T-helper 1 cell treated with Interleukin-12 subunit alpha and Interleukin-12 subunit beta and Interleukin-4 antibody, amounts not matched to agents 30 μg/mL and 1 μg/mL, for 36 hours (primary cell): ENCODE data around the gene MCC.

Source experiments
- H3K27ac Mint-ChIP-seq: one replicate; pipeline ENCODE4 v1.8.0; 2021; ENCODE audit warnings: mild to moderate bottlenecking, mixed read lengths
- H3K27me3 Mint-ChIP-seq: one replicate; pipeline ENCODE4 v1.8.0; 2021; ENCODE audit warnings: low read depth, mixed read lengths
- H3K36me3 Mint-ChIP-seq: one replicate; pipeline ENCODE4 v1.8.0; 2021; ENCODE audit warnings: low read depth, mixed read lengths
- H3K4me1 Mint-ChIP-seq: one replicate; pipeline ENCODE4 v1.8.0; 2021; ENCODE audit warnings: low read depth, mixed read lengths
- H3K4me3 Mint-ChIP-seq: one replicate; pipeline ENCODE4 v1.8.0; 2021; ENCODE audit warnings: mild to moderate bottlenecking, moderate library complexity, mixed read lengths
- H3K9me3 Mint-ChIP-seq: one replicate; pipeline ENCODE4 v1.8.0; 2021; ENCODE audit warnings: mixed read lengths

MCC gene

GRCh38 chr5:113265190-113265589 is 223.1 kb downstream of the MCC start:
- Mint-ChIP-seq H3K9me3 (no peaks in the 10 kb centered on the region), H3K4me1 (no peaks in the 10 kb centered on the region), H3K36me3 (no peaks in the 10 kb centered on the region), H3K4me3 (no peak overlapping the region), H3K27ac (no peak overlapping the region), H3K27me3 (peaks cover 11% of the 10 kb centered on the region)

DNA sequence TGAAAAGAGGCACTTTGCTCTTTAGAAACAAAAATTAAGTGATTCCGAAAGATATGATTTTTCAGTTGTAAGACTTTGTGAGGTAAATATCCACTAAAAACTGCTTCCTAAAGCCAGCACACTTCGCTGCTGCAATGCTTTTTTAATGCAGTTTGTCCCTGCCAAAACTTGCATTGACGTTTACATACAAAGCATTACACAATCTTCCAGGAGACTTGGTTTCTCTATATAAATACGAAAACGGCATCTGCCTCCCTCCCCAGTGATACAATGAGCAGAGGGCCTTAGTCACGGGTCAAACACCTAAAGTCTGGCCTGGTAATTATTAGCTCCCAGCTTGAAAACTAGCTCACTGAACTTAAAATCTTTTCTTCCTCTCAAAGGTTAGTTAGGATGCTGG is 224.2 kb downstream of the MCC start:
- H3K4me3 Mint-ChIP-seq, result no peak overlapping the region
- H3K27me3 Mint-ChIP-seq, result peaks cover 11% of the 10 kb centered on the region
- H3K27ac Mint-ChIP-seq, result no peak overlapping the region
- H3K9me3 Mint-ChIP-seq, result no peaks in the 10 kb centered on the region
- no peaks in the 10 kb centered on the region for H3K36me3 Mint-ChIP-seq
- no peaks in the 10 kb centered on the region for H3K4me1 Mint-ChIP-seq

DNA sequence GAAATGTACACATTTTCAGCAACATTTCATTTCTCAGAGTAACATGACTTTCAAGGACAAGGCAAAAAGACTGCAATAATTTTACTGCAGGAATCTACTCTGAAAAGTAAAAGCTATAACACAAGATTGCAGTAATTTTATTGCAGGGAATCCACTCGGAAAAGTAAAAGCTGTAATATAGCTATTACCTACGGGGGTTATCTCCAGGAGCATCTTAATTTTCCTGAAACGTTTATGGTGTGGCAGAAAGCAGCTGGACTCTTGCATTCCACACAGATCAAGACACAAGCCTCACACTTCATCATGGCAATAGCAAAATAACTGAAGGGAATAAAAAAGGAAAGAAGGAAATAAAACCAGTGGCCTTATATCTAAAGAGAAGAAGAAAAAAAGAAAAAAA is 224.7 kb downstream of the MCC start:
- H3K9me3 Mint-ChIP-seq, result no peaks in the 10 kb centered on the region
- H3K27me3 Mint-ChIP-seq, result peaks cover 11% of the 10 kb centered on the region
- H3K4me3 Mint-ChIP-seq, result no peak overlapping the region
- H3K27ac Mint-ChIP-seq, result no peak overlapping the region
- H3K36me3 Mint-ChIP-seq, result no peaks in the 10 kb centered on the region
- no peaks in the 10 kb centered on the region for H3K4me1 Mint-ChIP-seq

DNA sequence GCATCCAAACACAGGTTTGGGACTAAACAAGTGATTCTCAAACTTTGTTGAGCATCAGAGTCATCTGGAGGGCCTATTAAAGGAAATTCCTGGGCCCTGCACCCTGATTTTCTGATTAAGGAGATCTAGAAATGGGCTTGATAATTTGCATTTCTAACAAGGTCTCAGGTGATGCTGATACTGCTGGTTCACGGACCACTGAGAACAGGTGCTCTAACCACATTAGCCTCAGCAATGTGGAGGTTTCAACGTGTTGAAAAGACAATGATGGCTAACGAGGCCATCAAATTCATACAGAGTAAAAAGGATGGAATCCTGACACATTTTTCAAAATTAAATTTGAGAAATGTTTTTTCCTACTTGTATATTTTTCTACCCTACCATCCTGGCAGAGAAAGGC is 225.6 kb downstream of the MCC start:
- Mint-ChIP-seq H3K4me3 (no peak overlapping the region), H3K27me3 (peaks cover 9% of the 10 kb centered on the region), H3K27ac (no peak overlapping the region), H3K4me1 (no peaks in the 10 kb centered on the region), H3K9me3 (no peaks in the 10 kb centered on the region), H3K36me3 (no peaks in the 10 kb centered on the region)

GRCh38 chr5:113259034-113259433 is 229.2 kb downstream of the MCC start:
- no peak overlapping the region for H3K27ac Mint-ChIP-seq
- H3K4me1 Mint-ChIP-seq, result no peaks in the 10 kb centered on the region
- H3K4me3 Mint-ChIP-seq, result no peak overlapping the region
- no peaks in the 10 kb centered on the region for H3K9me3 Mint-ChIP-seq
- H3K36me3 Mint-ChIP-seq, result no peaks in the 10 kb centered on the region
- H3K27me3 Mint-ChIP-seq, result peaks cover 22% of the 10 kb centered on the region

GRCh38 chr5:113257545-113257944 is 230.7 kb downstream of the MCC start:
- no peak overlapping the region for H3K27ac Mint-ChIP-seq
- H3K4me3 Mint-ChIP-seq, result no peak overlapping the region
- no peaks in the 10 kb centered on the region for H3K9me3 Mint-ChIP-seq
- no peaks in the 10 kb centered on the region for H3K4me1 Mint-ChIP-seq
- H3K27me3 Mint-ChIP-seq, result peaks cover 29% of the 10 kb centered on the region
- no peaks in the 10 kb centered on the region for H3K36me3 Mint-ChIP-seq

GRCh38 chr5:113256671-113257452 is 231.4 kb downstream of the MCC start:
- Mint-ChIP-seq H3K27me3 (peaks cover 29% of the 10 kb centered on the region), H3K4me1 (no peaks in the 10 kb centered on the region), H3K4me3 (no peak overlapping the region), H3K9me3 (no peaks in the 10 kb centered on the region), H3K27ac (no peak overlapping the region), H3K36me3 (no peaks in the 10 kb centered on the region)

DNA sequence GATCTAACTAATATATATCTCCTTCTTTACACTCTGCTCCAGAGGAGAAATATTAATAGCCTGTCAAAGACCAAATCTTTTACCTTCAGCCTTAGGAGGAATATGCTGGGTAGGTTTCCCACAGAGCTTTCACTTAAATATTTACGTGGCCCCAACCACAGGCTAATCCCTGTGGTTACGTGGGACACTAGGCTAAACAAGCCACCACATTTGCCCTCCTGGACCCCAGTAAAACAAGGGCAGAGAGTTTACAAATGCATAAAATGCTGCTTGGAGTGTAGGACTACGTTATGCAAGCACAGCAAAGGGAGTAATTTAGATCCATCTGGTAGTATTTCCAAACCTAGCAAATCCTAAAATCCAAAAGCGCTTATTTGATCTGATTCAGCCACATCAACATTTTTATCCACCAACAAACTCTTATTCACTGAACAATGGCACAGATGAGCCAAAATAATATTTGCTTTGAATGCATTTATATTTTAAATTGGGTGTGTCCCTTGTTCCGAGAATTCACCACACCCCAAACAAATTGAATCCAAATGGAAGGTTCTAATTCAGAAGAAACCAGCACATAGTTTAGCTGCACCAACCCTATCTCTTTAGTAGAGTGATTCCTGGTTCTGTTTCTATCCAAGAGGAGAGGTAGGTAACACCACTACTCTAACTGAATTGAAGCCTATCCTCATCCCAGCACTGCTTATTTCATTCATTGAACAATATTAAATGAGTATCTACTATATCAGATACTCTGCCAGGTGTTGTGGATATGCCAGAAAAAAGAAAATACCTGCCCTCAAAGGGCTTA is 232.5 kb downstream of the MCC start:
- no peak overlapping the region for H3K4me3 Mint-ChIP-seq

DNA sequence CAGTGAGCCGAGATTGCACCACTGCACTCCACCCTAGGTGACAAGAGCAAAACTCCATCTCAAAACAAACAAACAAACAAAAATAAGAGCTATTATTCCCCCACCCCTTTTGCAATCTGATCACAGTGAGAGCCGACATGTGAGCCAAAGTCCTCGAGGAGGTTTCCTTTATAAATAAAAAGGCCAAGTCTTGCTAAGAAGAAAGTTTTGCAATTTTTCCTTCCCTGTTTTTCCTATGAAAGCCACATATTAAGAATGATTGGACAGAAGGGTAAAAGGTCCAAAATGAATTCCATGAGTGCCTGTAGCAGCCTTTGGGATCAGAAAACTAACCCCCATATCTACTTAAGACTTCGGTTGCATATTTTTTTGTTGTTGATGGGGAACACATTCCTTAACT is 233.1 kb downstream of the MCC start:
- H3K9me3 Mint-ChIP-seq, result no peaks in the 10 kb centered on the region
- no peaks in the 10 kb centered on the region for H3K36me3 Mint-ChIP-seq
- peaks cover 34% of the 10 kb centered on the region for H3K27me3 Mint-ChIP-seq
- H3K4me3 Mint-ChIP-seq, result no peak overlapping the region
- H3K4me1 Mint-ChIP-seq, result no peaks in the 10 kb centered on the region
- no peak overlapping the region for H3K27ac Mint-ChIP-seq

More for the DNA sequence above, 232.5 kb downstream of the MCC start:
- Mint-ChIP-seq H3K27ac (no peak overlapping the region), H3K27me3 (peaks cover 34% of the 10 kb centered on the region), H3K36me3 (no peaks in the 10 kb centered on the region), H3K4me1 (no peaks in the 10 kb centered on the region), H3K9me3 (no peaks in the 10 kb centered on the region)

DNA sequence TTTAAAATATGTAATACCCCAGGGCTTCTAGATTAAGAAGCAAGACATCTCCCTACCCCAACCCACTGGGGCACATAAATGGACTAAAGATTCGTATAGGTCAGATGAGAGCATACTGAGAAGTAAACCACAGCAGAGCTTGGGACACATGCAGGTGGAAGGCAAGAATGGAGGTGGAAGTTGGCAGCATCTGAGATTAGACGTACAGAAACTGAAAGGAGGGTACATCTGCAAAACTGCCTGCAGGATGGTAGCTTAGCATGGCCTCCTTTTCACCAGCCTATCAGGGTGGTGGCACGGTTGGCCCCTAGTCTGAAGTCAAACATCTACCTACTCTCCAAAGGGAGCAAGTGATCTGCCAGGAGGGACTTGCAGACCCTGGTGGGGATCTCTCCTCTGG is 235.2 kb downstream of the MCC start:
- Mint-ChIP-seq H3K27ac (no peak overlapping the region), H3K27me3 (peaks cover 38% of the 10 kb centered on the region)

DNA sequence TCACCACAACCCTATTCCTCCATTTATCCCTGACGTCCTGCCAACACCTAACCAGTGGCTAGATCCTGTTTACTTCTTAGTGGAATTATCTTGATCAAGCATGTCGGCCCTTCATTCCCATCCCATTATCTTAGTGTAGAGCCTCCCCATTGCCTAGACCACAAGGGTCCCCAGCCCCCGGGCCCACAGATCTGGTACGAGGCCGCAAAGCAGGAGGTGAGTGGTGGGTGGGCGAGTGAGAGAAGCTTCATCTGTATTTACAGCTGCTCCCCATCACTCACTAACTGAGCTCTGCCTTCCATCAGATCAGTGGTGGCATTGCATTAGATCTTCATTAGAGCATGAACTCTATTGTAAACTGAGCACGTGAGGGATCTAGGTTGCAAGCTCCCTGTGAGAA is 236.2 kb downstream of the MCC start:
- no peaks in the 10 kb centered on the region for H3K4me1 Mint-ChIP-seq
- H3K36me3 Mint-ChIP-seq, result no peaks in the 10 kb centered on the region
- H3K4me3 Mint-ChIP-seq, result no peak overlapping the region
- no peak overlapping the region for H3K27ac Mint-ChIP-seq
- H3K27me3 Mint-ChIP-seq, result peaks cover 37% of the 10 kb centered on the region
- H3K9me3 Mint-ChIP-seq, result no peaks in the 10 kb centered on the region

More for the DNA sequence above, 235.2 kb downstream of the MCC start:
- Mint-ChIP-seq H3K9me3 (no peaks in the 10 kb centered on the region), H3K4me3 (no peak overlapping the region), H3K4me1 (no peaks in the 10 kb centered on the region), H3K36me3 (no peaks in the 10 kb centered on the region)

DNA sequence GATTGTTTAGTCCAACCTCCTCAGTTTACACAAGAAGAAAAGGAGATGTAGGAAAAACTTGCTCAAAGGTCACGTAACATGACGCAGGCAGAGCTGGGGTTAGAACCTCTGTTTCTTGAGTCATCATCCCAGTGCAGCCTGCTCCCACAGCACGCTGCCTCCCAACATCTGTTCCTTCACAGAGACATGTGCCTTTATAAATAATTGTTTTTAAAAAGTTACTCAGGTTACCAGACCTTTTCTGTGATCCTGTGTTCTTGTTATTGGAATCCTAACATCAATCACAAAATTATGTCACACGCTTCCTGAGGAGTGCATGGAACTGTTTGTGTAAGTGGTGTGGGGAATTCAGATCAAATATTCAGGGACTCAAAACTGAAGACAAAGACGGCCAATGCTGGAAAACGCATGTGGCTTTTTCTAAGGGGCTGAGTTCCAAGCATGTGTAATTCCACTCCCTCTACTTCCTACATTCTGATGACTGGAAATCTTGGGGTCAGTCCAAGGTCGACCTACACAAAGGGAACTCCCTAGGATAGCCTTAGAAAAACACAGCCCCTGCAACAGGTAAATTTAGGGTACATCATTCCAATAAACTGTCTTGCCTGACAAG is 237.8 kb downstream of the MCC start:
- Mint-ChIP-seq H3K4me3 (no peak overlapping the region), H3K27me3 (peaks cover 47% of the 10 kb centered on the region), H3K9me3 (no peaks in the 10 kb centered on the region)

DNA sequence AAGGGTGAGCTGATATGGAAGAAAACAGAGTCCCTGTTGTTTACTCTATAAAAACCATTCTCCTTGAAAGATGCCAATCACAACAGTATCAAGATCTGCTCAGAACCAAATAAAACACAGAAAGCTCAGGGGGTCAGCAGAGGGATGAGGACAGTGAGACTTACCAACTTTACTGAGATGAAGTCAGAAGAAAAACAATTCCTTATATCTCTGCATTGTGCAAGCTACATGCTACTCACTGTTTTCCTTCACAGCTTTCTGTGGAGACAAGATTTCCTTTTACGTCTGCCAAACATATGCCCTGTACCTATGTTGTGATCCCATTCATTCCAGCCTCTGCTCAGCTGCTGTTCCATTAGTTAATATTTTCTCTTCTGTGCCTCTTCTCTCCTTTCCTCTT is 239.0 kb downstream of the MCC start:
- Mint-ChIP-seq H3K27ac (no peak overlapping the region), H3K4me3 (no peak overlapping the region), H3K4me1 (peaks cover 4% of the 10 kb centered on the region), H3K9me3 (no peaks in the 10 kb centered on the region), H3K36me3 (no peaks in the 10 kb centered on the region), H3K27me3 (peaks cover 43% of the 10 kb centered on the region)

More for the DNA sequence above, 237.8 kb downstream of the MCC start:
- Mint-ChIP-seq H3K4me1 (peaks cover 4% of the 10 kb centered on the region), H3K27ac (no peak overlapping the region), H3K36me3 (no peaks in the 10 kb centered on the region)

DNA sequence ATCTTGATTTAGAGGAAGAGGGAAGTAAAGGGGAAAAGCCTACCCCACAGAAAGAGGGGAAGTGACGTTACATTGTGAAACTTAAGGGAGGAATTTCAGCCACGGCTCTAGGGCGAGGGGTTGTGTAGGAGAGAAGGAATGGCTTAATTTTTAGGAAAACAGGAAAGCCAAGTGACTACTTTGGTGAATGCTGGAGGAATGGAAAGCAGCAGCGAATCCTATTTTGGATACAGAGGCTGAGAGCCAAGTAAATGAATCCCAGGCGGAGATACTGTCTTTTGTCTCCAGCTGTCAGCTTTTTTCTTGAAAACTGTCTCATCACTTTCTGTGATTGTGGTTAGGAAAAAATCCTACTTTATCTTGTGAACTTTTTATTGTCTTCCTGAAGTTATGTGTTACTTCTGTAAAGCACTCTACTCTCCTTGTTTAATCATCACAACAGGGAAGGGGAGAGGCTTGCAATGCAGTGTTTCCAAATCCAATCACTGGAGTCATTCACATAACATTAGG is 241.8 kb downstream of the MCC start:
- Mint-ChIP-seq H3K36me3 (no peaks in the 10 kb centered on the region), H3K27ac (no peak overlapping the region), H3K4me3 (no peak overlapping the region), H3K4me1 (peaks cover 5% of the 10 kb centered on the region), H3K27me3 (peaks cover 50% of the 10 kb centered on the region), H3K9me3 (no peaks in the 10 kb centered on the region)
